Sigmoid colon (tissue), 3 donors: Measurements from ENCODE around the gene FHOD3.

Experiments
- POLR2A ChIP-seq, 2 donors: fragments of 450-650 bp; IDR thresholded peaks; one replicate each; pipeline ENCODE4 v1.6.1; 2016; ENCODE audit warnings: antibody characterized with exemption in 2 of 2, mild to moderate bottlenecking in 2 of 2, moderate library complexity in 2 of 2
- TF ChIP-seq, protein P1 (sequence below), 4 experiments: fragments of 450-650 bp in 3 of 4; fragments of 200-600 bp in 1 of 4; IDR thresholded peaks; one replicate each; pipeline ENCODE4 v1.5.1; 2016 to 2019; ENCODE audit warnings: antibody characterized with exemption in 4 of 4, mild to moderate bottlenecking in 3 of 4, moderate library complexity in 2 of 4

DNA sequence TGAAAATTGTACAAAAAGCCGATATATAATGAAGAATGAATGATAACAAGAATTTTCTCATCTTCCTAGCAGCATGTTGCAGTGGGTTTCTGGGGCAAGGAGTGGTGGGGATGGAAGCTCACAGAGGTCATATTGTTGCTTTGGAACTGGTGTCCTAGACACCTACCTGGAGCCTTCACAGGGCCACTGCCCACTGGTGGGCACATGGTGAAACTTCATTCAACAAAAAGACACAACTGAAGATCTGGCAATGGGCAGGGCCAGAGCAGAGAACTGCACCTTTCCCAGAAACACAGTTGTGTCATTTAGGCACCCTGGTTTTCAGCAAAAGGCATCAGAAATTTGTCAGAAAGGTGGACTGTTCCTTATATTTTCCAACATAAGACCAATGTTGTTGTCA is 115.3 kb downstream of the FHOD3 start:
- TF ChIP-seq, protein P1, sequence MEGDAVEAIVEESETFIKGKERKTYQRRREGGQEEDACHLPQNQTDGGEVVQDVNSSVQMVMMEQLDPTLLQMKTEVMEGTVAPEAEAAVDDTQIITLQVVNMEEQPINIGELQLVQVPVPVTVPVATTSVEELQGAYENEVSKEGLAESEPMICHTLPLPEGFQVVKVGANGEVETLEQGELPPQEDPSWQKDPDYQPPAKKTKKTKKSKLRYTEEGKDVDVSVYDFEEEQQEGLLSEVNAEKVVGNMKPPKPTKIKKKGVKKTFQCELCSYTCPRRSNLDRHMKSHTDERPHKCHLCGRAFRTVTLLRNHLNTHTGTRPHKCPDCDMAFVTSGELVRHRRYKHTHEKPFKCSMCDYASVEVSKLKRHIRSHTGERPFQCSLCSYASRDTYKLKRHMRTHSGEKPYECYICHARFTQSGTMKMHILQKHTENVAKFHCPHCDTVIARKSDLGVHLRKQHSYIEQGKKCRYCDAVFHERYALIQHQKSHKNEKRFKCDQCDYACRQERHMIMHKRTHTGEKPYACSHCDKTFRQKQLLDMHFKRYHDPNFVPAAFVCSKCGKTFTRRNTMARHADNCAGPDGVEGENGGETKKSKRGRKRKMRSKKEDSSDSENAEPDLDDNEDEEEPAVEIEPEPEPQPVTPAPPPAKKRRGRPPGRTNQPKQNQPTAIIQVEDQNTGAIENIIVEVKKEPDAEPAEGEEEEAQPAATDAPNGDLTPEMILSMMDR (IDR thresholded peaks at IDR 0.05), result no peak
- no peak for TF ChIP-seq POLR2A (IDR thresholded peaks at IDR 0.05)
